Effector CD8-positive, alpha-beta T cell (primary cell): ENCODE measurements around the gene ADAMTS10.
"Not testable (repeated sequence)": the region's sequence is repeated elsewhere in the genome, so short reads cannot be mapped to it uniquely, and the experiment has no call there.

Experiments used
- DNase-seq: peaks from one replicate; lab custom pipeline; 2025; lab: John Stamatoyannopoulos, UW
- total RNA-seq, 4 experiments: gene quantifications; one replicate each; lab custom pipeline; 2026; lab: John Stamatoyannopoulos, UW

The ADAMTS10 gene
- 11.9 to 58.7 (median 32.3) reads per million in 4 experiments for total RNA-seq

GRCh38 chr19:8610041-8610935, at the start of gene ADAMTS10:
Gene ADAMTS10, minus strand, starts transcription at chr19:8610715. Its CDS starts 5,005 bp downstream, at chr19:8605710.
- peak; percentile 23 for DNase-seq

- DNase-seq, result no peak
These were observed 49.4 kb upstream of the ADAMTS10 start for GRCh38 chr19:8659905-8660304.

GRCh38 chr19:8657869-8658268, 47.4 kb upstream of the ADAMTS10 start:
- DNase-seq, result no peak

GRCh38 chr19:8655340-8655709, 44.8 kb upstream of the ADAMTS10 start:
- DNase-seq, result peak; percentile 7

GRCh38 chr19:8654591-8655339, 44.2 kb upstream of the ADAMTS10 start:
- peak; percentile 51 for DNase-seq

GRCh38 chr19:8648240-8648639, 37.7 kb upstream of the ADAMTS10 start:
- no peak for DNase-seq

GRCh38 chr19:8643860-8644653, 33.5 kb upstream of the ADAMTS10 start:
- DNase-seq, result no peak

- DNase-seq, result no peak
These were observed 32.0 kb upstream of the ADAMTS10 start for GRCh38 chr19:8642561-8642960.

- no peak for DNase-seq
These were observed 31.5 kb upstream of the ADAMTS10 start for GRCh38 chr19:8641908-8642547.

- no peak for DNase-seq
These were observed 30.8 kb upstream of the ADAMTS10 start for GRCh38 chr19:8641221-8641907.

- DNase-seq, result no peak
These were observed 30.0 kb upstream of the ADAMTS10 start for GRCh38 chr19:8640402-8641004.

- no peak for DNase-seq
These were observed 29.4 kb upstream of the ADAMTS10 start for GRCh38 chr19:8639821-8640401.

- DNase-seq, result no peak
These were observed 27.6 kb upstream of the ADAMTS10 start for GRCh38 chr19:8638078-8638619.

GRCh38 chr19:8637070-8637469, 26.6 kb upstream of the ADAMTS10 start:
- not testable (repeated sequence) for DNase-seq

- DNase-seq, result no peak
These were observed 24.9 kb upstream of the ADAMTS10 start for GRCh38 chr19:8635422-8635821.

- DNase-seq, result no peak
These were observed 20.9 kb upstream of the ADAMTS10 start for GRCh38 chr19:8631425-8631819.

GRCh38 chr19:8630796-8631424, 20.4 kb upstream of the ADAMTS10 start:
- DNase-seq, result no peak

GRCh38 chr19:8629996-8630683, 19.6 kb upstream of the ADAMTS10 start, which contains the start of gene NFILZ:
Gene NFILZ, plus strand, starts transcription at chr19:8630633. Its CDS starts 46,133 bp downstream, at chr19:8676766.
- no peak for DNase-seq

GRCh38 chr19:8629184-8629583, 18.7 kb upstream of the ADAMTS10 start:
- no peak for DNase-seq
